NCI-H128 (cell line): ENCODE results near the gene TMC6.

Experiments used
- DNase-seq: peaks from one replicate; lab custom pipeline; 2025; ENCODE audit not compliant: unreplicated experiment; lab: John Stamatoyannopoulos, UW

Gene TMC6

DNA sequence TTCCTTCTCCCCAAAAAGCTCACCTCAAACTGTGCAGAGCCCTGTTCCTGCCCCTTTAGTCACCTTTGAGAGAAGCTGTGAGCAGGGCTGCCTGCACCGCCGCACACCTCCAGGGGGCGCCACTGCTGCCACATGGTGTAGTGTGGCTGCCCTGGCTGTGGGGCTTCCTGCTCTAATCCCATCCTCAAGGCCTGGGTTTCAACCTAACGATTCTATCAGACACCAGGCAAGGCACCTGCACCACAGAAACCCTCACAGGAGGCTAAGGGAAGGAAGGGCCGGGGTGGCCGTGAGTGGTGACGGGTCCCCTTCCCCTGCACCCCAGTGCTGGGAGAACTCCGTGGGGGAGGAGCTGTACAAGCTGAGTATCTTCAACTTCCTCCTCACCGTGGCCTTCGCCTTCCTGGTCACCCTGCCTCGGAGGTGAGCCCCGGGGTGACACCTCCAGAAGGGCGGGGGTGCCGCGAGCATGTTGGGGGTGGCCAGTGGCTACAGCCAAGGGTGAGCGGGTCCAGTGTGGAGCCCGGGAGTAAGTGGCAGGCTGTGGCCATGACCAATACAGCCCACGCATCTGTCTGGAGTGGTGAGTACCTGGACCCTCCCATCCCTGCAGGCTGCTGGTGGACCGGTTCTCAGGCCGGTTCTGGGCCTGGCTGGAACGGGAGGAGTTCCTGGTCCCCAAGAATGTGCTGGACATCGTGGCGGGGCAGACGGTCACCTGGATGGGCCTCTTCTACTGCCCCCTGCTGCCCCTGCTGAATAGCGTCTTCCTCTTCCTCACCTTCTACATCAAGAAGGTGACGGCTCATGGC lies 9.0 kb upstream of the TMC6 start:
- DNase-seq = no peak

- DNase-seq = no peak
Measured at GRCh38 chr17:78135858-78136500, 7.4 kb upstream of the TMC6 start.

GRCh38 chr17:78134899-78135385 lies 6.4 kb upstream of the TMC6 start:
- DNase-seq = no peak

DNA sequence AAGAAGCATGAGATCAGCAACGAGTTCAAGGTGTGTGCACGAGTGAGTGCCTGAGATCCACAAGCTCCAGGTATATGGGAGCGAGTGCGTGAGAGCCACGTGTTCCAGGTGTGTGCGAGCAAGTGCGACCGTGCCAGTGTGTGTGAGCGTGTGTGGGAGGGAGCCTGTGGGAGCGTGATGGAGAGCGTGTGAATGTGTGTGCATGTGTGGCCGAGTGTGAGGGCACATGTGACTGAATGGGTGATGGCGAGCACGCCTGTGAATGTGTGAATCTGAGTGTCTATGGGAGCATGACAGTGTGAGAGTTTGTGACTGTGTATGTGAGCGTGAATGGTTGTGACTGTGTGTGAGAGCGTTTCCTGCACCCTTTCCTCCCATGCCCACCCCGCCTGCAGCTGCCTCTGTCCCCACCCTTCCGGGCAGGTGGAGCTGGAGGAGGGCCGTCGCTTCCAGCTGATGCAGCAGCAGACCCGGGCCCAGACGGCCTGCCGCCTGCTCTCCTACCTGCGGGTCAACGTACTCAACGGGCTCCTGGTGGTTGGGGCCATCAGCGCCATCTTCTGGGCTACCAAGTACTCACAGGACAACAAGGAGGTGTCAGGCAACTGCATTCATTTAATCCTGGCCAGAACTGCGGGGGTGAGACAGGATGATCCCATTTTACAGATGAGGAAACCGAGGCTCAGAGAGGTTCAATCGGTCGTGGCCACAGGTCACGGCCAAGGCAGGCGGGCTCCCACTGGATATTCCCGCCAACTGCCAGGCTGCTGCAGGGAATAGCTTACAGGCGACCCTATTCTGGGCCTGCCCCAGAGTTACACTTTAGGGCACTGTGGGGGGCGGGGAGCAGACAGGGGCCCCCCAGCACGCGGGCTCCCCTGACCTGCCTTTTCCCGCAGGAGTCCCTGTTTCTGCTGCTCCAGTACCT lies 5.7 kb upstream of the TMC6 start:
- no peak for DNase-seq

GRCh38 chr17:78133179-78133951 lies 4.8 kb upstream of the TMC6 start:
- DNase-seq = no peak

DNA sequence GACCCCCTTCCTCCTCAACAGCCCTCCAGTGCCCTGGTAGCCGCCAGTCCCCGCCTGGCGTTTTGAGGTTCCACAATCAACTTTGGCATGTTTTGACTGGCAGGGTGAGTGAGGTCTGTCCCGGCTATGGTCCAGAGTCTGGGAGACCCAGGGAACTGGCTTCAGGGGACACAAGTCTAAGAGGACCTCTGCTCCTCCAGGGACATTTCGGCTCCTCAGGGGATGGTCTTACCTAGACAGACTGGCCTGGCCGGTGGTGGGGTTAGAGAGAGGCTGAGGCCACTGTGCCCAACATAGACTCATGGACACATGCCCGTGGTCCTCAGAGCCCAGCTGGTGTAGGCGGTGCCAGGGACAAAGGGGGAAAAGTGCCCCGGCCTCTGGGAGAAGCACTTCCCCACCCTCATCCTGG lies 4.2 kb upstream of the TMC6 start:
- no peak for DNase-seq

DNA sequence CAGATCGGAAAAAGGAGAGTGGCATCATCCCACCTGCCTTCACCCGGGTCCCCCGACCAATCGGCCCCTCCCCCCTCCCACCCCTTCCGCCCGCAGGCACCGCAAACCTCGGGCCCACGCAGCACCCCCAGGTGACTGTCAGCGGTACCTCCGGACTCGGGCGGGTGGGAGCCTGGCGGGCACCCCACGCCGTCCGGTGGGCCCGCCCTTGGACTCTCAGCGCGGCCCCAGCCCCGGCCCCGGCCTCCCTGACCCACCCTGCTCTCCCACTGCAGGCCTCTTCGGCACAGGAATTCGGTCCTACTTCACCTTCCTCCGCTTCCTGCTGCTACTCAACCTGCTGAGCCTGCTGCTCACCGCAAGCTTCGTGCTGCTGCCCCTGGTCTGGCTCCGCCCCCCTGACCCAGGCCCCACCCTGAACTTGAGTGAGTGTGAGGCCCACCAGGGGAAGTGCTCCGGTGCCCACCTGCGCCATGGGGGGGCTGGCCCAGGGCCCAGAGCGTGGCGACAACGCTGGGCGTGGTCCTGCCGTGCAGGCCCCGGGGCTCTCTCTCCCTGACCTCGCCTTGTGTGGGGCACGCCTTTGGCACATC lies 3.6 kb upstream of the TMC6 start:
- DNase-seq = no peak

DNA sequence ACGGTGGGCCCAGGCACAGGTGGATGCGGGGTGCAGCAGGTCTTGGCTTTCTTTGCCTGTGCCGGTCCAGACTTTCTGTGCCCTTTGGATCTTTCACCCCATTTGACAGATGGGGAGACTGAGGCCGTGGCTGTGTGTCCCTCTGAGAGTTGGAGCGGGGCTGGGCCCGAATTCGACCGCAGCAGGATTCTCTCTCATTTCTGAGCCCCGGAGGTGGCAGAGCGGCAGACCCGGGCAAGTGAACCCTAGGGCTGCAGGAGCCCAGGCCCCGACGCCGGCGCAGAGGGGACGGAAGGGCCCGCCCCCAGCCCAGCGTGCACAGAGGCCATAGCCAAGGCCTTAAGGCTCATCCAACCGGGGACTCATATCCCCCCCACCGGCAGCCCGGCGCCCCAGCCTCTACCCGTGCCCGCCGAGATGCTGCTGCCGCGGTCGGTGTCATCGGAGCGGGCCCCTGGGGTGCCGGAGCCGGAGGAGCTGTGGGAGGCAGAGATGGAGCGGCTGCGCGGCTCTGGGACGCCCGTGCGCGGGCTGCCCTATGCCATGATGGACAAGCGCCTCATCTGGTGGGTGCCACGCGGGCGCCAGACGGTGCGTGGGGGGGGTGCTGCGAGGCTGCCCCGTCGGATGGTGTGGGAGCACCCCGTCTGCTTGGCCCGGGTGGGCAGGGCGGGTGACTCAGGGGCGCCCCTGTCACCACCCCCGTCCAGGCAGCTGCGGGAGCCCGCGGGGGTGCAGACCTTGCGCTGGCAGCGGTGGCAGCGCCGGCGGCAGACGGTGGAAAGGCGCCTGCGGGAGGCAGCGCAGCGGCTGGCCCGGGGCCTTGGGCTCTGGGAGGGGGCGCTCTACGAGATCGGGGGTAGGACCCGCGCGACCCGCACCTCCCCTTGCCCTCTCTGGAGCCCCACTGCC lies 2.9 kb upstream of the TMC6 start:
- DNase-seq = no peak

GRCh38 chr17:78130437-78131101 lies 2.0 kb upstream of the TMC6 start, which contains the start of gene TMC8:
Gene TMC8 (plus strand): TSS chr17:78130771. CDS start chr17:78131589, 818 bp downstream.
- DNase-seq = no peak

GRCh38 chr17:78130090-78130436 lies 1.5 kb upstream of the TMC6 start:
- no peak for DNase-seq

DNA sequence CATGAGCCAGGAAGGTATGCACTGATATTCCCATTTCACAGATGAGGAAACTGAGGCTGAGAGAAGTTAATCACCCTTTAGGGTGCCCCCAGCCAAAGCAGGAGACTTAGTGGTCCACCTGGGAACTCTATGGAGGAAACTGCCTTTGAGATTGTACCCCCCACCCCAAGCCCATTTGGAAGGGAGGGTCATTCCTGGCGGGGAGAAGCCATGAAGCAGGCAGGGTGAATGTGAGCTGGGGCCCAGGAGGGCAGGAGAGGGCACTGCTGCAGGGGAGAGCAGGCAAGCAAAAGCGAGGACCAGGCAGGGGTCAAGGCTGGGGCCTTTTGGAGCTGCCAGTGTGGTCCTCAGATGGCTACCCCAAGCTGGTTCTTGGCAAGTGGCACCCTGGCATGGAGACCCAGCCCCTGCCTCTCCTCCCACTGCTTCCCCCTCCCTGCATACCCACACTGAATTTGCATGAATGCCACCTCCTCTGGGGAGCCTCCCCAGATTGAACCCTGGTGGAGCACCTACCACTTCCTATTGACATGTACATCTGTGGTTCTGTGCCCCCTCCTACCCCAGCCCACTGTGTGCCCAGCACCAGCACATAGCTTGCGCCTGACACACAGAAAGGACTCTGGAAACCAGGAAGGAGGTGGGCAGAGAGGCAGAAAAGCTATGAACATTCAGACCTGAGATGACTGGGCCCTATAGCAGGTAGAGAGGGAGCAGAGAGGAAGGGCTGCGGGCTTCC lies 965 bp upstream of the TMC6 start:
- DNase-seq = no peak

- no peak for DNase-seq
Measured at GRCh38 chr17:78127888-78128550, 536 bp downstream of the TMC6 start.

- no peak for DNase-seq
Measured at GRCh38 chr17:78127239-78127887, 1.2 kb downstream of the TMC6 start.

- DNase-seq = no peak
Measured at GRCh38 chr17:78126895-78127238, 1.7 kb downstream of the TMC6 start.

- no peak for DNase-seq
Measured at GRCh38 chr17:78125976-78126894, 2.3 kb downstream of the TMC6 start.
